HG03039 (cell line): Measurements from ENCODE around the gene ATF5.

ENCODE experiments used
- ATAC-seq: cut with Tn5 transposase; IDR thresholded peaks from one replicate; pipeline ENCODE4 v1.9.1; 2021; ENCODE audit warnings: mild to moderate bottlenecking, moderate library complexity; ENCODE audit not compliant: unreplicated experiment

ATF5 gene

GRCh38 chr19:49929121-49929610 is at the start of gene ATF5, which contains the start of gene NUP62:
Gene ATF5 (plus strand): TSS chr19:49929205. CDS start chr19:49930851, 1,646 bp downstream.
Gene NUP62 (minus strand): TSS chr19:49929504. CDS start chr19:49909807, 19,697 bp downstream.
- ATAC-seq = peak; percentile 49

- ATAC-seq = no peak
Observed at GRCh38 chr19:49879243-49879963, 49.6 kb upstream of the ATF5 start.

GRCh38 chr19:49880162-49880869 is 48.7 kb upstream of the ATF5 start:
- ATAC-seq = no peak

GRCh38 chr19:49881186-49881585 is 47.8 kb upstream of the ATF5 start:
- no peak for ATAC-seq

GRCh38 chr19:49881672-49882394 is 47.2 kb upstream of the ATF5 start:
- no peak for ATAC-seq

- ATAC-seq = no peak
Observed at GRCh38 chr19:49882643-49883042, 46.4 kb upstream of the ATF5 start.

- ATAC-seq = no peak
Observed at GRCh38 chr19:49883094-49883493, 45.9 kb upstream of the ATF5 start.

GRCh38 chr19:49884109-49884508 is 44.9 kb upstream of the ATF5 start:
- ATAC-seq = no peak

GRCh38 chr19:49884760-49885159 is 44.2 kb upstream of the ATF5 start:
- ATAC-seq = no peak

GRCh38 chr19:49887037-49887664 is 41.9 kb upstream of the ATF5 start:
- no peak for ATAC-seq

GRCh38 chr19:49887665-49888509 is 41.1 kb upstream of the ATF5 start:
- ATAC-seq = no peak

GRCh38 chr19:49888510-49888824 is 40.5 kb upstream of the ATF5 start:
- ATAC-seq = no peak

GRCh38 chr19:49889038-49889686 is 39.8 kb upstream of the ATF5 start:
- no peak for ATAC-seq

GRCh38 chr19:49889687-49890348 is 39.2 kb upstream of the ATF5 start:
- ATAC-seq = no peak

GRCh38 chr19:49890349-49891311 is 38.4 kb upstream of the ATF5 start:
- ATAC-seq = no peak

GRCh38 chr19:49891393-49891792 is 37.6 kb upstream of the ATF5 start:
- no peak for ATAC-seq

GRCh38 chr19:49892716-49893115 is 36.3 kb upstream of the ATF5 start:
- ATAC-seq = no peak

GRCh38 chr19:49894011-49894664 is 34.9 kb upstream of the ATF5 start:
- no peak for ATAC-seq
